HG02840 (cell line): ENCODE data around the gene FAM177B.
"Not testable (repeated sequence)": the region's sequence is repeated elsewhere in the genome, so short reads cannot be mapped to it uniquely, and the experiment has no call there.

Experiments used
- ATAC-seq: cut with Tn5 transposase; IDR thresholded peaks from one replicate; pipeline ENCODE4 v1.9.1; 2021; ENCODE audit warnings: mild to moderate bottlenecking, moderate library complexity, moderate number of reproducible peaks; ENCODE audit not compliant: unreplicated experiment, low FRiP score

Gene FAM177B

DNA sequence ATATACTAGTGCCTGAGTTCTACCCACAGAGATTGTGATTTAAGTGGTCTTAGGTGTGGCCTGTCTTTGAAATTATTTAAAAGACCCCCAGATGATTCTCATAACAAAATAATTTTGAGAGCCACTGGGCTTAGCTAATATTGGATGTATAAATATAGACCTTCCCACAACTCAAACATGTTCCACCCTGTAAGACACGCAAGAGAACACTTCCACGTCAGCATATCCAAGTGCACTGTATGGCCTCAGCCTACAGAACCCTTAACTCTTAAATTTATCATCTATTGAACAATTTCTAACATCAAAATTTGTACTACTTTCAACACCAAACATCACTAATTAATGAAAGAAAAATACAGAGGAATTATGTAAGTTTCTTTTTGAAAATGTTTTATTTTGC lies 2.5 kb downstream of the FAM177B start:
- no peak for ATAC-seq

DNA sequence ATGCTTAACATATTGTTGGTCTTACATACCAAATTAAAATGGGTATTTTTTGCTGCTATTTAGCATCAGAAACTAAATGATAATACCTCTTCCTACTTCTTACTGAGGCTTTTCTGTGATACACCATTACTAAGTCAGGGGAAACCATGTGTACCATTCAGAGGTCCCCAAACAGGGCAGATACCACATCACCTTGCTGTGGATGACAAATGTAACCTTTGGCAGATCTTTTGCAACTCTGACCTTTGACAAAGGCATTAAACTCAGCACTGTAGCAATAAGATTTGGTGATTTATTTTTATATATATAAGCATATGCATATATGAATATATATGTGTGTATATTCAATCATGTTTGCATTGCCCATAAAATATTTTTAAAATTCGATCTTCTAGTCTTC lies 2.9 kb downstream of the FAM177B start:
- ATAC-seq: no peak

DNA sequence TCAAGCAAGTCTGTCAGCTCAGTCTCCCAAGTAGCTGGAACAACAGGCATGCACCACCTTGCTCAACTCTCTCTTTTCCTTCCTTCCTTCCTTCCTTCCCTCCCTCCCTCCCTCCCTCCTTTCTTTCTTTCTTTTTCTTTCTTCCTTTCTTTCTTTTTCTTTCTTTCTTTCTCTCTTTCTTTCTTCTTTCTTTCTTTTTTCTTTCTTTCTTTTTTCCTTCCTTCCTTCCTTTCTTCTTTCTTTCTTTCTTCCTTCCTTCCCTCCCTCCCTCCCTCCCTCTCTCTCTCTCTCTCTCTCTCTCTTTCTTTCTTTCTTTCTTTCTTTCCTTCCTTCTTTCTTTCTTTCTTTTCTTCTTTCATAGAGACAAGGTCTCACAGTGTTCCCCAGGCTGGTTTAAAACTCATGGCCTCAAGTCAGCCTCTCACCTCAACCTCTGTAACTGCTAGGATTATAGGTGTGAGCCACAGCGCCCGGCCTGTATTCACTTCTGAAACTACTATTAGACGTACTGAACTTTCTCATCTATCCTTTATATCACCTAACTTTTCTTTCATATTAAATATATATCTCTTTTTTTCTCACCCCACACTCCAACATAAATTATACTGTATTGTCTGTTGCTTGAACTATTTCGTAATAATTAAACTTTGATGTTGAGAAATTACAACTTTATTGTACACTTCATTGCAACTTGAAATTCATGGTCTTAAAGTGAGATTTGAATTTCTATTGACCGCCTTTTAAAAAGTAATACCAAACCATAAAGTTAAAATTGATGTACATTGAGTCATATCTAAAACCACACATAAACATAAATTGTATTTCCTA lies 4.8 kb downstream of the FAM177B start:
- ATAC-seq: not testable (repeated sequence)

- no peak for ATAC-seq
These were observed 12.9 kb downstream of the FAM177B start for GRCh38 chr1:222749927-222750326.

DNA sequence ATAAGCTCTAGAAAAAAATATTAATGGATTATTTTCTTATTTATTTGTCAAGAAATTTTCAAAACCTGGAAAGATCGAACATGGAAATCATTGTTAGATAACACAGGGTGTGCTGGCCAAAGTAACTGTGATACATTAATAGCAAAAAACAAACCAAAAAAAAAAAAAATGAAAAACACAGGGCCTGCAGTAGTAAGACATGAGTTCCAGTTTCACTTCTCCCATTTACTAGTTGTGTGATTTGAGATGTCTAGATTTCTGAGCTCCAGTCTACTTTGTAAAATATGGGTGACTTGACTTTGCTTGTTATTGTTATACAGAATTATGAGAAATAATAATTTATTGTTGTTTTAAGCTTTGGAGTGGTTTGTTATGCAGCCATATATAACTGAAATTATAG lies 13.6 kb downstream of the FAM177B start:
- ATAC-seq: peak; percentile 65

- no peak for ATAC-seq
These were observed 14.3 kb downstream of the FAM177B start for GRCh38 chr1:222751255-222751654.

DNA sequence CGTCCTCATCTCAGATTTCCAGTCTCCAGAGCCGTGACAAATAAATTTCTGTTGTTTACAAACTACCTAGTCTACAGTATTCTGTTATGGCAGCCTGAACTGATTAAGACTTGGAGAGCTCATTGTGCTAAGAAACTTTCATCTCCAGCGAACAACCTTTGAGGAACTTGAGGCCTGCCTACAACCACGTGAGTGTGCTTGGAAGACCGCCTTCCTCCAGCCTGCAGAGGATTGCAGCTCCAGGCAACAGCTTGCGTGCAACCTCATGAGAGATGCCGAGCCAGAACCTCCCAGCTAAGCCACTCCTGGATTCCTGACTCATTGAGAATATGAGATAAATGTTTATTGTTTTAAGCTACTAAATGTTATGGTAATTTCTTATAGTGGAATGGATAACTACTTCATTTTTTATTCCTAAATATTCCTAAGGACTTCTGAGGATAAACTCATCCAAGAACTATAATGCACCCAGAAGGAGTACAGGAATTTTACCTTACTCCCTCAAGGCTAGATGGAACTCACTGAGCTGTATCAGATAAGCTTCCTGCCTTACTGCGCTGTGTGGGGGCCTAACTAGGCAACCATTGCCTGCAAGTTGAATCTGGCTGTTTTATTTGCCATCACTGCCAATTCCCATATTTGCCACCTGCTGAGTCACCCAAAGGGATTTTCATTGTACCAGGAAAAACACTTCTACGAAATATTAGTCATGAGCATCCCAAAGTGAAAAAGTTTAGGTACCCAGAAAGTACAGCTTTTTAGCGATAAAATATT lies 17.6 kb downstream of the FAM177B start:
- ATAC-seq: no peak

DNA sequence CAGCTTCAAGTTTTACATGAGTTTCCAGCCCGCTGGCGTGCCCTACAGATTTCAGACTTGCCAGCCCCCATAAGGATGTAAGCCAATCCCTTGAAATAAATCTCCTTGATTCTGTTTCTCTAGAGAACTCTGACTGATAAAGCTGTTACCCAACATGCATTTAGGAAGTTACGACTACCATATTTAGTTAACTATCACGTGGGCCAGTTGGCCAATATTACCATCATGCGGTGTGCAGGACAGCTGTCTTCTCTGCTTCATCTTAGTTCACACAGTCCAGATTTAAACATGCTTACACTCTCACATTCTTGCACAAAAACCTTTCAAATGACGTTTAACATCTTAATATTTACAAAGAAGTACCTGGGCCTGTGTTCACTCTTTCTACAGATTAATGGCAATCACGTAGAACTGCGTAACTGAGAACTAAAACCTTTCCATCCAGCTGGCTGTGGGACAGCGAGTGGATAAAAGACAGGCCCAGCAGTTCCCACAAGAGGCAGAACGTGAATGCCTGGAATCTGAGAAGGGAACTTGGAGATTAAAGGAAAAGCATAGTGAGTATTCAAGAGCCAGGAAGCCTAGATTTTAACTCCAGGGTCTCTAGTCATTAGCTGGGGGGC lies 20.8 kb downstream of the FAM177B start:
- no peak for ATAC-seq

DNA sequence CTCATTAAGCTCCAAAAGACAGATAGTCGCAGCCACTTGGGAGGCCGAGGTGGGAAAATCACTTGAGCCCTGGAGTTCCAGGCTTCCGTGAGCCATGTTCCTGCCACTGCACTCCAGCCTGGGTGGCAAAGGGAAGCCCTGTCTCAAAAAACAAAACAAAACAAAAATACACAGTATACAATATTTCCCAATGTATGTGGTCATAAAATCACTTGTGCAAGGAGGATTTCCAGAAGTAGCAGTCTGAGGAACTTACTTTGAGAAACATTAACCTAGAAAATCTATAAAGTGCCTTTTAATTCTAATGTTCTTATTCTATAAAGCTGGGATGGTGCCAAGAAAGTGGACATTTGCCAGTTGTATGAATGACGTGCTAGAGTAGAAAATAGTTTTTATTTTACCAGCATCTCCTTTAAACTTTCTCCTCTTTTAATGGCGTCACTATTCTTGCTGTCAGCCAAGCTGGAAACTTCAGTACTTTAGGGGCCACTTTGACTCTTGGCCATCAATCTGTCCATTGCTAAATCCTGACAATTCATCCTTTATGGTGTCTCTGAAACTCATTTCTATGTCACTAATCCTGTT lies 22.5 kb downstream of the FAM177B start:
- no peak for ATAC-seq

GRCh38 chr1:222761083-222761482 lies 24.1 kb downstream of the FAM177B start:
- no peak for ATAC-seq

DNA sequence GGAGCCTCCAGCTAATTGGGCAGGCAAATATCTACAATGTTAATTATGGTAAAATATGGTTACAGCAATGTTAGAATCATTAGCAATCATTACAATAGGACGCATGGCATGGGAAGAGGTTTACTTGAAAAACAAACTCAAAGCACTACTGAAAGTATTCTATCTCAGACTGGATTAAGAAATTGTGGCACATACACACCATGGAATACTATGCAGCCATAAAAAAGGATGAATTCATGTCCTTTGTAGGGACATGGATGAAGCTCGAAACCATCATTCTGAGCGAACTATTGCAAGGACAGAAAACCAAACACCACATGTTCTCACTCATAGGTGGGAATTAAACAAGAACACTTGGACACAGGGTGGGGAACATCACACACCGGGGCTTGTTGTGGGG lies 25.2 kb downstream of the FAM177B start:
- not testable (repeated sequence) for ATAC-seq

DNA sequence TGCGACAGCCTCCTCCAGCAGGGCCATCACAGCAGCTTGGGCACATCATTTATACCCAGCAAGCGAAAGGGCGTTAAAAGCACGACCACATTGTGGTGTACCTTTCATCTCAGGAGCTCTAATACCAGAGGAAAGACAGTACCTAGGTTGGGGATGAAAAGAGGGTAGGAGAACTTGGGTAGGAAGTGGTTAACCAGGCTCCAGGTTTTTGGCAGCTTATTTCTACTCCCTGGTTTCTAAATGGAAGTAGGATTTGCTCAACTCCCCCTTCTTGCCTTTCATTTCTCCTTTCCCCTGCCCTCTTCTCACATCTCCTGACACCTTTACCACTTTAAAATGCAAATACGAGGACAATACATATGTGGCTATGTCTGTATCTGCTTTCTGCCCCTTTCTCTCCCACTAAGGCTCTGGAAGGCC lies 30.2 kb downstream of the FAM177B start:
- no peak for ATAC-seq

GRCh38 chr1:222768592-222768991 lies 31.6 kb downstream of the FAM177B start:
- no peak for ATAC-seq

DNA sequence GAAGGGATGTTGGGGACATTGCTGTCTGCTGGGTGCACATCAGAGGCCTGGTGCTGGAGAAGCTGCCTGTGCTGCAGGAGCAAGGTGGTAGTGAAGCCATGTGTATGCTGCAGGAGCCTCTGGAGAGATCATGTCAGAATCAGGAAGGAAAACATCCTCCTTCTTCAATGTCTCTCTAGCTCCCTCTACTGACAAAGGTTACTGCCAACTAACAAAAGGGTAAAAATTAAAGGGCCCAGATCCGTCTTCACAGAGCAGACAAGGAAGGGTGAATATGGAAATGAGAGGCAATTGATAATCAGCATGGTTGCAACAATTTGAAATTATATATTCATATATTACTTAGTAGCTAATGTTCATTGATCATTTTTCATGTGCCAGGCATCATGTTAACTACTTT lies 32.2 kb downstream of the FAM177B start:
- no peak for ATAC-seq

- no peak for ATAC-seq
These were observed 33.1 kb downstream of the FAM177B start for GRCh38 chr1:222769971-222770620.

DNA sequence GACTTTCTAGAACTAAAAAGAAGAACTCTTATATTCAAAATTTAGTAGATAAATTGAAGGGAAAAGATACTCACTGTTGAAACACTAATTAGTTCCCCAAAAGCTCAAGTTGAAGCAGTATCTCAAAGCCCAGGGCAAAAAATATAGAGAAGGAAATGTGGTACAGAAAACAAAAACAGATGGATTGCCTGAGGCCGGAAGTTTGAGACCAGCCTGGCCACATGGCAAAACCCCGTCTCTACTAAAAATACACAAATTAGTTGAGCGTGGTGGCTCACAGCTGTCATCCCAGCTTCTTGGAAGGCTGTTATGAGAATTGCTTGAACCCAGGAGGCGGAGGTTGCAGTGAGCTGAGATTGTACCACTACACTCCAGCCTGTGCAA lies 36.0 kb downstream of the FAM177B start:
- no peak for ATAC-seq

GRCh38 chr1:222777463-222777862 lies 40.5 kb downstream of the FAM177B start:
- ATAC-seq: no peak

- ATAC-seq: no peak
These were observed 41.0 kb downstream of the FAM177B start for GRCh38 chr1:222777977-222778376.

DNA sequence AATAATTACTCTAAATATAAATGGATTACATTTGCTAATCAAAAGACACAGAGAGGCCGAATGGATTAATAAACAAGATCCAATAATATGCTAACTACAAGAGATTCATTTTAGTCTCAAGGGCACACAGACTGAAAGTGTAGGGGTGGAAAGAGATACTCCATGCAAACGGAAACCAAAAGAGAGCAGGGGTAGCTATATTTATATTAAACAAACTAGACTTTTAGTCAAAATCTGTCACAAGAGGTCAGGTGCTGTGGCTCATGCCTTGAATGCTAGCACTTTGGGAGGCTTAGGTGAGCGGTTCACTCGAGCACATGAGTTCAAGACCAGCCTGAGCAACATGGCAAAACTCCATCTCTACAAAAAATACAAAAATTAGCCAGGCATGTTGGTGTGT lies 44.2 kb downstream of the FAM177B start:
- no peak for ATAC-seq

DNA sequence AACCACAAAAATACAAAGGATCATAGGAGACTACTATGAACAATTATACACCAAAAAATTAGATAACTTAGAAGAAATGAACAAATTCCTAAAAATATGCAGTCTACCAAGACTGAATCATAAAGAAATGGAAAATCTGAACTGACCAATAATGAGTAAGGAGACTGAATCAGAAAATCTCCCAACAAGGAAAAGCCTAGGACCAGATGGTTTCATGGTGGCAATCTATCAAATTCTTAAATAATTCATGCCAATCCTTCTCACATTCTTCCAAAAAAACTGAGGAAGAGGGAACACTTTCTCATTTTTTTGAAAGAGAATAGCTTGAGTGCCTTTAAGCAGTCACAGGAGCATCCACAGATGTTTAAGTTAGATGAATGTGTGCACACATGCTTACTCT lies 46.0 kb downstream of the FAM177B start:
- ATAC-seq: no peak

DNA sequence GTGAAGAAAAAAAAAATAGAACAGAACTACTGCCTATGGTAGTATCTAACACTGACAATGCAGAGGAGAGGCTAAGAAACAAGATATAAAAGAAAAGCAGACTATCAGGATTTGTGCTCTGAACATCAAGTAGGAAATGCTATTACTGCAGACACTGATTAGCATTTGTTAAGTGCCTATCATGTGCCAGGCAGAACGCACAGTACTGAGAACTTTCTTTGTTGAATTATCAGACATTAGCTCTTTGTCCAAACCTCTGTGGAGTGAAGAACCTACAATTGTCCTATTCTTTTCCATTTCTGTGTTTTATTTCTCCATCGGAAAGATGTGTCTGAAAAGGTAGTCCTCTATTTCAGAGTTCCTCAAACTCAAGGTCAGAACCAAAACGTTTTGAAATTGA lies 47.4 kb downstream of the FAM177B start:
- no peak for ATAC-seq
